SK-N-SH (cell line): ENCODE measurements around the gene PALS2. TPM values are rescaled to one million over a fixed set of nuclear protein-coding genes. Genes with fewer than 3 reads are reported as not detected.

ENCODE experiments used
- CTCF ChIA-PET: fragments of 300-600, 350-600 bp; formaldehyde crosslinking; extraction: SDS; loops from one replicate; lab custom pipeline; 2021; lab: Yijun Ruan, JAX
- POLR2A ChIA-PET: fragments of 350-600 bp; sonication (Branson Sonifier 250); formaldehyde crosslinking; extraction: SDS; loops from one replicate; lab custom pipeline; 2020; ENCODE audit warnings: antibody characterized with exemption, inconsistent platforms; lab: Yijun Ruan, JAX
- DNase-seq: peaks from one replicate; pipeline ENCODE4 v3.0.0; 2012
- H2AFZ ChIP-seq: fragments of 200-600 bp; sonication (generic); 2 replicates; pipeline ENCODE4 v1.8.1; 2016; ENCODE audit warnings: antibody characterized with exemption, mild to moderate bottlenecking, low read depth
- H3F3A ChIP-seq: fragments of 200-600 bp; sonication (generic); replicated peaks from 2 replicates; pipeline ENCODE3; 2016; ENCODE audit warnings: antibody characterized with exemption, mild to moderate bottlenecking; ENCODE audit not compliant: insufficient read depth
- H3K27ac ChIP-seq, 2 experiments: fragments of 200-500 bp in 1 of 2; fragments of 200-600 bp in 1 of 2; sonication (Bioruptor generic) in 1 of 2; sonication (generic), shearing (Covaris generic) in 1 of 2; 2 replicates each; pipeline versions ENCODE4 v1.5.1 to v1.6.1; 2014 to 2016; ENCODE audit warnings: low read depth in 2 of 2, inconsistent platforms in 1 of 2, low read length in 1 of 2, mild to moderate bottlenecking in 1 of 2, mixed read lengths in 1 of 2
- H3K27me3 ChIP-seq: fragments of 200-600 bp; sonication (generic), shearing (Covaris generic); 2 replicates; pipeline ENCODE4 v1.6.1; 2016; ENCODE audit warnings: mixed run types; ENCODE audit not compliant: insufficient read depth
- H3K36me3 ChIP-seq, 2 experiments: fragments of 200-500 bp in 1 of 2; fragments of 200-600 bp in 1 of 2; sonication (Bioruptor generic) in 1 of 2; sonication (generic) in 1 of 2; replicated peaks in 1 of 2; 2 replicates each; pipeline versions ENCODE3 to v1.5.1; 2014 to 2016; ENCODE audit warnings: low read length in 1 of 2, mild to moderate bottlenecking in 1 of 2; ENCODE audit not compliant: insufficient read depth in 2 of 2, control insufficient read depth in 1 of 2
- H3K4me1 ChIP-seq, 2 experiments: fragments of 200-500 bp in 1 of 2; fragments of 200-600 bp in 1 of 2; sonication (Bioruptor generic) in 1 of 2; sonication (generic), shearing (Covaris generic) in 1 of 2; 2 replicates each; pipeline versions ENCODE4 v1.5.1 to v1.6.1; 2014 to 2016; ENCODE audit warnings: low read depth in 1 of 2, low read length in 1 of 2, mixed run types in 1 of 2; ENCODE audit not compliant: insufficient read depth in 2 of 2, control insufficient read depth in 1 of 2
- H3K4me2 ChIP-seq: fragments of 200-600 bp; sonication (generic), shearing (Covaris generic); 2 replicates; pipeline ENCODE4 v1.6.1; 2017; ENCODE audit warnings: mixed run types
- H3K4me3 ChIP-seq, 2 experiments: fragments of 200-500 bp in 1 of 2; fragments of 200-600 bp in 1 of 2; sonication (Bioruptor generic) in 1 of 2; sonication (generic), shearing (Covaris generic) in 1 of 2; 2 replicates each; pipeline versions ENCODE4 v1.5.1 to v1.8.1; 2014 to 2016; ENCODE audit warnings: low read depth in 2 of 2, inconsistent platforms in 1 of 2, low read length in 1 of 2, mild to moderate bottlenecking in 1 of 2, mixed read lengths in 1 of 2, moderate library complexity in 1 of 2
- H3K79me2 ChIP-seq: fragments of 200-600 bp; sonication (generic); 2 replicates; pipeline ENCODE4 v1.8.1; 2017; ENCODE audit warnings: mild to moderate bottlenecking; ENCODE audit not compliant: insufficient read depth
- H3K9ac ChIP-seq: fragments of 200-600 bp; sonication (generic); 2 replicates; pipeline ENCODE4 v1.6.1; 2017; ENCODE audit warnings: mixed run types
- H3K9me2 ChIP-seq: fragments of 200-600 bp; sonication (generic); 2 replicates; pipeline ENCODE4 v1.6.1; 2017; ENCODE audit warnings: mixed run types
- H3K9me3 ChIP-seq: fragments of 200-600 bp; sonication (generic); 2 replicates; pipeline ENCODE4 v1.6.1; 2017; ENCODE audit warnings: mixed run types, mild to moderate bottlenecking, moderate library complexity
- H4K20me1 ChIP-seq: fragments of 200-600 bp; sonication (generic); 2 replicates; pipeline ENCODE4 v1.6.1; 2017; ENCODE audit warnings: mild to moderate bottlenecking, mixed run types; ENCODE audit not compliant: insufficient read depth
- EP300 ChIP-seq, 2 experiments: IDR thresholded peaks; 2 replicates each; pipeline versions ENCODE4 v1.4.0 to v1.6.1; 2012; ENCODE audit warnings: borderline replicate concordance in 1 of 2, low read depth in 1 of 2, low read length in 1 of 2
- EZH2phosphoT487 ChIP-seq: fragments of 200-600 bp; sonication (generic); IDR thresholded peaks from 2 replicates; pipeline ENCODE4 v1.6.1; 2017; ENCODE audit warnings: low read depth, mixed run types, mild to moderate bottlenecking, antibody characterized with exemption, moderate library complexity, borderline replicate concordance
- FOXJ3 ChIP-seq: sonication (generic); formaldehyde crosslinking; IDR thresholded peaks from 2 replicates; pipeline ENCODE4 v1.5.1; 2020; ENCODE audit warnings: mild to moderate bottlenecking, missing genetic modification reagents
- GABPA ChIP-seq: IDR thresholded peaks from 2 replicates; pipeline ENCODE4 v1.4.0; 2012; ENCODE audit warnings: low read depth, mild to moderate bottlenecking
- GATA2 ChIP-seq: sonication (generic); formaldehyde crosslinking; IDR thresholded peaks from 2 replicates; pipeline ENCODE4 v1.5.0; 2020; ENCODE audit warnings: mild to moderate bottlenecking, missing genetic modification reagents
- IRF3 ChIP-seq: fragments of 150-350 bp; IDR thresholded peaks from 2 replicates; pipeline ENCODE4 v1.6.1; 2016; ENCODE audit warnings: mild to moderate bottlenecking, low read depth, low read length
- JUND ChIP-seq: IDR thresholded peaks from 2 replicates; pipeline ENCODE4 v1.4.0; 2012
- MEF2A ChIP-seq: IDR thresholded peaks from 2 replicates; pipeline ENCODE4 v1.4.0; 2012; ENCODE audit warnings: low read depth, borderline replicate concordance
- MXI1 ChIP-seq: IDR thresholded peaks from 2 replicates; pipeline ENCODE4 v1.6.1; 2012; ENCODE audit warnings: mild to moderate bottlenecking, low read depth, low read length, improper control_type of control experiment
- NFIC ChIP-seq: IDR thresholded peaks from 2 replicates; pipeline ENCODE4 v1.4.0; 2012; ENCODE audit warnings: borderline replicate concordance
- RAD21 ChIP-seq: IDR thresholded peaks from 2 replicates; pipeline ENCODE4 v1.6.1; 2012; ENCODE audit warnings: mild to moderate bottlenecking, low read length
- RCOR1 ChIP-seq: fragments of 150-350 bp; IDR thresholded peaks from 2 replicates; pipeline ENCODE4 v1.6.1; 2017; ENCODE audit warnings: antibody characterized with exemption, low read length
- RFX5 ChIP-seq: IDR thresholded peaks from 2 replicates; pipeline ENCODE4 v1.6.1; 2012; ENCODE audit warnings: mild to moderate bottlenecking, improper control_type of control experiment, low read length
- RXRA ChIP-seq: IDR thresholded peaks from 2 replicates; pipeline ENCODE4 v1.4.0; 2012; ENCODE audit warnings: low read depth, mild to moderate bottlenecking, borderline replicate concordance
- SIN3A ChIP-seq: IDR thresholded peaks from 2 replicates; pipeline ENCODE4 v1.6.1; 2012; ENCODE audit warnings: low read depth, mild to moderate bottlenecking, low read length, moderate library complexity, borderline replicate concordance
- SMC3 ChIP-seq: IDR thresholded peaks from 2 replicates; pipeline ENCODE4 v1.6.1; 2012; ENCODE audit warnings: low read depth, low read length, improper control_type of control experiment
- TEAD4 ChIP-seq: IDR thresholded peaks from 2 replicates; pipeline ENCODE4 v1.4.0; 2012; ENCODE audit warnings: mild to moderate bottlenecking, borderline replicate concordance; ENCODE audit not compliant: insufficient read depth
- ZBTB33 ChIP-seq: IDR thresholded peaks from 2 replicates; pipeline ENCODE4 v1.4.0; 2012; ENCODE audit warnings: low read depth, borderline replicate concordance
- WGBS: methylation state at CpG from one replicate; pipeline ENCODE4 v1.1.6; 2017; ENCODE audit warnings: low lambda C conversion rate; 5-methylcytosine and 5-hydroxymethylcytosine counted together
- polyA plus RNA-seq, 3 experiments: library from polyadenylated mRNA; depleted of rRNA; stranded (reverse); fragments of >200 nt; gene quantifications; 2 replicates each; pipeline ENCODE4 v1.2.3, GENCODE V29; 2012

The PALS2 gene
- polyA plus RNA-seq, 1 of the 3 experiments (the other 2 are of a cell fraction), result 6.9 TPM

- Histone ChIP-seq H4K20me1 (no peaks in the 10 kb centered on the region), H3K4me2 (no peak overlapping the region), H3K9me3 (no peaks in the 10 kb centered on the region), H3K4me1 (no peaks in the 10 kb centered on the region; a peak in 1 of 4 replicates), H3K36me3 (peaks cover 0 to 4% of the 10 kb centered on the region in 2 experiments), H3K9ac (no peak overlapping the region), H3K4me3 (no peak overlapping the region), H2AFZ (no peak overlapping the region), H3K27me3 (no peaks in the 10 kb centered on the region), H3F3A (no peaks in the 10 kb centered on the region), H3K9me2 (no peaks in the 10 kb centered on the region), H3K27ac (no peak overlapping the region), H3K79me2 (peaks cover 20% of the 10 kb centered on the region; the same call in 1 of the 2 replicates)
- ChIA-PET CTCF (interaction anchor here (1.6 to 6.9 kb wide), 2 partner anchors 9 to 16 kb away, joined by 5 to 54 read pairs; partner anchors contain the start of gene PALS2), POLR2A (no interaction called here)
- WGBS, result 94% methylated on average over 1 of the region's 1 CpG
- DNase-seq, result no peak
- no peak for TF ChIP-seq RCOR1
- TF ChIP-seq SIN3A, result no peak
- no peak for TF ChIP-seq RFX5
- no peak for TF ChIP-seq GABPA
- no peak for TF ChIP-seq SMC3
- no peak for TF ChIP-seq NFIC
- no peak for TF ChIP-seq EP300 (IDR thresholded peaks at IDR 0.05; ENCODE audit: borderline replicate concordance in 1 of 2, low read depth in 1 of 2, low read length in 1 of 2)
- no peak for TF ChIP-seq RXRA
- TF ChIP-seq MEF2A, result no peak
- no peak for TF ChIP-seq MXI1
- no peak for TF ChIP-seq EZH2phosphoT487
- no peak for TF ChIP-seq RAD21
- no peak for TF ChIP-seq TEAD4
- TF ChIP-seq JUND, result no peak
- TF ChIP-seq FOXJ3 (CRISPR knock-in tag), result no peak
- no peak for TF ChIP-seq ZBTB33
- no peak for TF ChIP-seq GATA2
- no peak for TF ChIP-seq IRF3
Observed at GRCh38 chr7:24591152-24591551, 17.9 kb downstream of the PALS2 start.
